ENCODE measurements around the gene PIK3CB. TPM values are rescaled to one million over a fixed set of nuclear protein-coding genes. Genes with fewer than 3 reads are reported as not detected.

The PIK3CB gene
- total RNA-seq, 1 donor from 2014 or later: 21.9 TPM

DNA sequence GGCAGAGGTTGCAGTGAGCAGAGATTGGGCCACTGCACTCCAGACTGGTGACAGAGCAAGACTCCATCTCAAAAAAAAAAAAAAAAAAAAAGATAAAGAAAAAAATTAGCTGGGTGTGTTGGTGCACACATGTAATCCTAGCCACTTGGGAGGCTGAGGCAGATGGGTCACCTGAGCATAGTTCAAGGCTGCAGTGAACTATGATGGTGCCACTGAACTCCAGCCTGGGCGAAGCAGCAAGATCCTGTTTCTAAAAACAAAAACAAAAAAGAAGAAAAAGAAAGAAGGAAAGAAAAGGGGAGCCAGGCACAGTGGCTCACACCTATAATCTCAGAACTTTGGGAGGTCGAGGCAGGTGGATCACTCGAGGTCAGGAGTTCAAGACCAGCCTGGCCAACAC lies 32.9 kb downstream of the PIK3CB start:
- ChIA-PET POLR2A (no interaction called here), CTCF (no interaction called here)
- Mint-ChIP-seq H3K27ac (no peak overlapping the region), H3K4me3 (no peak overlapping the region), H3K9me3 (no peaks in the 10 kb centered on the region), H3K27me3 (no peaks in the 10 kb centered on the region), H3K4me1 (peaks cover 11% of the 10 kb centered on the region), H3K36me3 (ENCODE audit: low read depth) (peaks cover 10% of the 10 kb centered on the region)
- TF ChIP-seq, protein P1, sequence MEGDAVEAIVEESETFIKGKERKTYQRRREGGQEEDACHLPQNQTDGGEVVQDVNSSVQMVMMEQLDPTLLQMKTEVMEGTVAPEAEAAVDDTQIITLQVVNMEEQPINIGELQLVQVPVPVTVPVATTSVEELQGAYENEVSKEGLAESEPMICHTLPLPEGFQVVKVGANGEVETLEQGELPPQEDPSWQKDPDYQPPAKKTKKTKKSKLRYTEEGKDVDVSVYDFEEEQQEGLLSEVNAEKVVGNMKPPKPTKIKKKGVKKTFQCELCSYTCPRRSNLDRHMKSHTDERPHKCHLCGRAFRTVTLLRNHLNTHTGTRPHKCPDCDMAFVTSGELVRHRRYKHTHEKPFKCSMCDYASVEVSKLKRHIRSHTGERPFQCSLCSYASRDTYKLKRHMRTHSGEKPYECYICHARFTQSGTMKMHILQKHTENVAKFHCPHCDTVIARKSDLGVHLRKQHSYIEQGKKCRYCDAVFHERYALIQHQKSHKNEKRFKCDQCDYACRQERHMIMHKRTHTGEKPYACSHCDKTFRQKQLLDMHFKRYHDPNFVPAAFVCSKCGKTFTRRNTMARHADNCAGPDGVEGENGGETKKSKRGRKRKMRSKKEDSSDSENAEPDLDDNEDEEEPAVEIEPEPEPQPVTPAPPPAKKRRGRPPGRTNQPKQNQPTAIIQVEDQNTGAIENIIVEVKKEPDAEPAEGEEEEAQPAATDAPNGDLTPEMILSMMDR (IDR thresholded peaks at IDR 0.05): no peak
- DNase-seq: no peak
- intact Hi-C loops (cut with micrococcal nuclease): no loop called here
- ATAC-seq (ENCODE audit: low read depth): no peak

DNA sequence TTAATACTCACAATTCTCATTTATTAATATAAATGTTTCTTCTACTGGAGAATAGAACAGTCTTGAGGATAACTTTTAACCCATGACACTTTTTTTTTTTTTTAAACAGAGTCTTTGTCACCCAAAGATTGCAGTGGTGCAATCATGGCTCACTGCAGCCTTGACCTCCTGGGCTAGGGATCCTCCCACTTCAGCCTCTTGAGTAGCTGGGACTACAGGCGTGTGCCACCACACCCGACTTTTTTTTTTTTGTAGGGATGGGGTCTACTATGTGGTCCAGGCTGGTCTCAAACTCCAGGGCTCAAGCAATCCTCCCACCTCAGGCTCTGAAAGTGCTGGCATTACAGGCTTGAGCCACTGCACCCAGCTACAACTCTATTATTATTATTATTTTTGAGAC lies 34.5 kb downstream of the PIK3CB start:
- Mint-ChIP-seq H3K4me3 (no peak overlapping the region), H3K27me3 (no peaks in the 10 kb centered on the region), H3K4me1 (peaks cover 11% of the 10 kb centered on the region), H3K27ac (no peak overlapping the region), H3K9me3 (no peaks in the 10 kb centered on the region), H3K36me3 (ENCODE audit: low read depth) (peaks cover 11% of the 10 kb centered on the region)
- CTCF ChIA-PET: no interaction called here
- ATAC-seq (ENCODE audit: low read depth) (no peak), DNase-seq (no peak)
- intact Hi-C loops (cut with micrococcal nuclease): no loop called here
- POLR2A ChIA-PET: no interaction called here
- TF ChIP-seq, protein P1 (IDR thresholded peaks at IDR 0.05): no peak

DNA sequence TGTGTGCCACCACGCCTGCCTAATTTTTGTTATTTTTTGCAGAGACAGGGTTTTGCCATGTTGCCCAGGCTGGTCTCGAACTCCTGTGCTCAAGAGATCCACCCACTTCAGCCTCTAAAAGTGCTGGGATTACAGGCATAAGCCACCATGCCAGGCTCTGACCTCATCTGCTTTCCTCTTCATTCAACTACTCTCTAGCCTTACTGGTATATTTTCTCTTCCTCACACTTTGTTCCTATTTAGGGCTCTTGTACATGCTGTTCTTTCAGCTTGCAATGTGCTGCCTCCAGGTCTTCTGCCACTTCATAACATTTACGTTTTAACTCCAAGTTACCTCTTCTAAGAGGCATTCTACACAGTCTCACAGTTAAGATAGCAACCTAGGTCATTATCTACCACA lies 34.9 kb downstream of the PIK3CB start:
- DNase-seq (no peak), ATAC-seq (ENCODE audit: low read depth) (no peak)
- intact Hi-C loops (cut with micrococcal nuclease): no loop called here
- Mint-ChIP-seq H3K4me3 (no peak overlapping the region), H3K9me3 (no peaks in the 10 kb centered on the region), H3K4me1 (peaks cover 11% of the 10 kb centered on the region), H3K27me3 (no peaks in the 10 kb centered on the region), H3K27ac (no peak overlapping the region), H3K36me3 (ENCODE audit: low read depth) (peaks cover 12% of the 10 kb centered on the region)
- ChIA-PET POLR2A (no interaction called here), CTCF (no interaction called here)
- TF ChIP-seq, protein P1 (IDR thresholded peaks at IDR 0.05): no peak

DNA sequence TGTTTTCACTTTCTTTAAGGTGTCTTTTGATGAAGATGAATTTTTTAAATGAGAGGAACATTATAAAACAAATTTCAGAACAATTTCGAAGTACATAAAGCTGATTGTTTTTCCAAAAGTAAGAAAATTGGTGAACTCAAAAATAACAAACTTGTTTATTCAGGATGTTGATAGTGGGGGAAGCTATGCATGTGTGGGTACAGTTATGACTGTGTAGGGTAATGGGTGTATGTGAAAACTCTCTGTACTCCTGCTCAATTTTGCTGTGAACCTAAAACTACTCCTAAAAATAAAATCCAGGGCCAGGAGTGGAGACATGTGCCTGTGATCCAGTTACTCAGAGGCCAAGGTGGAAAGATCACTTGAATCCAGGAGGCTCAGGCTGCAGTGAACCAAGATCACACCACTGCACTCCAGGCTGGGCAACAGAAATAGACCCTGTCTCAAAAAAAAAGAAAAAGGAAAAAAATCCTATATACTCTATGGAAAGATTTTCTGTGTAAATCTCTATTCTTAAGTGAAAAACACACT lies 37.2 kb downstream of the PIK3CB start:
- no peaks in the 10 kb centered on the region for H3K9me3 Mint-ChIP-seq
- peaks cover 11% of the 10 kb centered on the region for H3K4me1 Mint-ChIP-seq
- H3K4me3 Mint-ChIP-seq: no peak overlapping the region
- POLR2A ChIA-PET: no interaction called here
- ATAC-seq (ENCODE audit: low read depth) (no peak), DNase-seq (no peak)
- TF ChIP-seq, protein P1 (IDR thresholded peaks at IDR 0.05): no peak
- no peaks in the 10 kb centered on the region for H3K27me3 Mint-ChIP-seq
- intact Hi-C loops (cut with micrococcal nuclease): no loop called here
- H3K36me3 Mint-ChIP-seq (ENCODE audit: low read depth): peaks cover 30% of the 10 kb centered on the region
- CTCF ChIA-PET: no interaction called here
- H3K27ac Mint-ChIP-seq: no peak overlapping the region

DNA sequence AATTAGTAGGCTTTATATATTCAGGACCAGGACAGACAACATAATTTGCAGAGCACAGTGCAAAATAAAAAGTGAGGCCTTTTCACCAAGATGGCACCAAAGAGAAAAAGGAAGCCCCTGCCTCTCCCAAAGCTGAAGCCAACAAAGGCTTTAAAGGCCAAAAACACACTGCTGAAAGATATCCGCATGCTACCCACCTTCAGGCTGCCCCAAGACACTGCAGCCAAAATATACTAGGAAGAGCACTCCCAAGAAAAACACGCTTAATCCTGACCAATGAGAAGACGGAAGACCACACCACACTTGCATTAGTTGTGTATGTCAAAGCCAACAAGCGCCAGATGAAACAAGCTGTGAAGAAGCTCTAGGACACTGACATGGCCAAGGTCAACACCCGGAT lies 38.0 kb downstream of the PIK3CB start:
- Mint-ChIP-seq H3K4me1 (peaks cover 11% of the 10 kb centered on the region), H3K36me3 (ENCODE audit: low read depth) (peaks cover 28% of the 10 kb centered on the region), H3K4me3 (no peak overlapping the region), H3K9me3 (no peaks in the 10 kb centered on the region), H3K27me3 (no peaks in the 10 kb centered on the region), H3K27ac (no peak overlapping the region)
- DNase-seq: no peak
- ChIA-PET CTCF (no interaction called here), POLR2A (no interaction called here)
- no peak for ATAC-seq (ENCODE audit: low read depth)
- TF ChIP-seq, protein P1 (IDR thresholded peaks at IDR 0.05): no peak
- intact Hi-C loops (cut with micrococcal nuclease): no loop called here
